ENCODE data around the gene ANK3.
"Not testable (repeated sequence)": the region's sequence is repeated elsewhere in the genome, so short reads cannot be mapped to it uniquely, and the experiment has no call there.

Gene ANK3

DNA sequence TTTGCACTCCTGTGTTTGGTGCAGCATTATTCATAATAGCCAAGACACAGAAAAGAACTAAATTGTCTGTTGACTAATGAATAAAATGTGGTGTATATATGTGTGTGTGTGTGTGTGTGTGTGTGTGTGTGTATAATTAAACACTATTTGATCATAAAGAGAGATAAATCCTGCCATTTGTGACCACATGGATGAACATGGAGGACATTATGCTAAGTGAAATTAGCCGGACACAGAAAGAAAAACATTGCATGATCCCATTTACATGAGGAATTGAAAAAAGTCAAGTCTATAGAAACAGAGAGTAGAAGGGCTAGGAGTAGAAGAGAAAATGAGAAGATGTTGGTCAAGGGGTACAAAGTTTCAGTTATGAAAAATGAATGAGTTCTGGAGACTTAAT lies 85.9 kb downstream of the ANK3 start:
- DNase-seq, result no peak

DNA sequence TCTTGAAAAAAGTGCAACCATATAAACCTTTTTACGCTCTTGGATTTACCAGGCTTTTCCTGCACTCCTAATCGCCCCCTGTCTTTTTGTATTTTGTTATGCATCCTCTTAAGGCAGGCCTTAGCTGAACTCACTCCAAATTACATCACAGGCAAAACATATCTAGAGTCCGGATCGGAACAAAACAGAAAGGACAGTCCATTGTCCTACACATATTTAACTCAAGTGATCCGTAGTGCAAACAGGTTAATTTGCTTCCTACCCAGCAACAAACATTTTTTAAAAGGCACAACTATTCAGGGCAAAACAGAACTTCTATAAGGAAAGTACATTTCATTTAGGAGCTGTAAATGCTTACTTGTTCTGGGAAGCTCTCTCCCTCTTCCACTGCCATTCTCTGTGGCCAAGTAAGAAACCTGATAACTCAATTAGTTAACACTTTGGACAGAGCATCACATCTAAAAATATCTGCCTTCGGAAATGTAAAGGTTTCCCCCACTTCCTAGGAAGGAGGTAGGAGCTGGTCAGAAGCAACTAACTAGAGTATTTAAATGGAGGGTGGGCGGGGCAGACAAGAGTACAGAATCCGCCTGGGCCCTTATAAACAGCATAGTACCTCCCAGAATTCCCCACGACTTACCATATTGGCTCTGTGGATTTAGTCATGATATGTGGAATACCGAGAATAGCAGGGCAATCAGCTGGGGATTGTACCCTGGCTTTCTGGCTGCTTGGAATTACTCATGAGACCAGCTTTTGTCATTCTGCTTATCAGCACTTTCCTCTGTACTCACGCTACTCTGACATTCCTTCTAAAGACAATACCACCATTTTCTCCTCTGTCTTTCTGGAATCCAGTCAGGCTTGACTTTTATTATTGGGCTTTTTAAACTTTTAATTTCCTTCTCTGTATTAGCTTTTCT lies 89.5 kb downstream of the ANK3 start:
- DNase-seq, result no peak

DNA sequence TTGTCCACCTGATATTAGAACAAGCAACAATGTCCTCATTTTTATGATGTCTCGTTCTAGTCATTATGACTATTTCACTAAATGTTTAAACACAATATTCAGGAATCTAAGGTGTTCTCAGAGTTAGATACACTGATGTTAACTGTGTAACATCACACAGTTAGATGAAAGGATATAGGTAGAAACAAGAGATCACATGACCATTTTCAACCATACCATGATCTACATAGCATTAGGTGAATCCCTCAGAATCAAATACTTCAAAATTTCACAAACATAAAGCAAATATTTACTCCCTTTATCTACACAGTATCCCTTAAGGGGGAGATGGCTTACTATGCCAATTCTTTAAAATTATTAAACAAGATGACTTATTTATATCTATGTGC lies 90.3 kb downstream of the ANK3 start:
- DNase-seq, result no peak

DNA sequence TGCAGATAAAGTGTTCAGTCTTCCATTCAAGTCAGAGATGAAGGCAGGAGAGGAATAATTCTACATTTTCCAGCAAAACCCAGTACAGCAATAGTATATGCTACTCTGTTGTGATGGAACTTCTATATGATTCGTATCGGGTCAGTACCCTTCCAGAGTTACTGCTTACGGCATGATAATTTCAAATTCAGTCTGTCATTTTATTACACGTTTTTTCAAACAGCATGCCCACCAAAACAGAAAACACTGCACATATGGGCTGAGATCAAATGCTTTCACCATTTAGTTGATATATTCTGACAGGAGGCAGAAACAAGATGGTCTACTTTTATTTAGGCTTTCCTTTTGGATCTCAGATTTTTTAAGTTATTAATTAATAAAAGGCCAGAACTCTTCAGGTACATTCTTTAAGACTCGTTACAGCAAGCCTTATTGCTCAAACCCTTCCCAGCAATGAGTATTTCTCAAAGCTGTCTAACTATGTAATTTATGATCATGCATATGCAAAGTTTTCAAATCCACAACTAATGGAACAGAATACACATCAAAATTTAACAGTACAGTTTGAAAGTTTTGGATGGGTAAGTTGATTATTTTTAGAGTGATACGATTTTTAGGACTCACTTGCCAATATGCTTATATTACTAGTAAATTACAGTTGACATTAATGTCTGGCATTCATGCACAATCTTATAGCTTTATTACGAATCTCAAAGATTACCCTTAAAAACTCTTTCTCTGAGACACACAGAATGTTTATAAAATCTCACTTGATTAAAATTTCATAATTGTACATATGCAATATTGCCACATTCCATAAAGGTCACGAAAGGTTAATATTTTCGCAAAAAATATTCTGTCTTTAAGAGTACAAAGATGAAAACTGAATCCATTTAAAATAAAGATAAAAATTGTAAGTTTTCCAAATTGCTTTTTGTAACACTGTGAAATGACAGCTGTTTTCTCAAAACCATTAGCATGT lies 91.0 kb downstream of the ANK3 start:
- no peak for DNase-seq

DNA sequence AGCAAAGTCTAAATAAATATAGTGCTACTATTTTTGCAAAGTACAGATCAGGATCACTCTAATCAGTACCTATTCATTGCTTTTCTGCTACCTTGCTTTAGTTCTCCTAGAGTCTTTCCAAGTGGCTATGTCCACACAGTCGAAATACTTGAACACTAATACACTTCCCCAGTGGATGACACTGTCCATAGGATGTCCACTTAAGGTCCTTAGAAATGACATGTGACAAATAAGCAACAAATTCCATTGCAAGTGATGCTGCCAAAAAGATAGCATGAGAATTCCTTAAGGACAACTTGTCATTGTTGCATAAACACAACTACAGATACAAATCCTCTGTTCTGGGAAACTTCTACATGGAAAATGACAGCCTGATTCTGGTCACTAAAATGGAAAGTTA lies 93.6 kb downstream of the ANK3 start:
- no peak for DNase-seq

DNA sequence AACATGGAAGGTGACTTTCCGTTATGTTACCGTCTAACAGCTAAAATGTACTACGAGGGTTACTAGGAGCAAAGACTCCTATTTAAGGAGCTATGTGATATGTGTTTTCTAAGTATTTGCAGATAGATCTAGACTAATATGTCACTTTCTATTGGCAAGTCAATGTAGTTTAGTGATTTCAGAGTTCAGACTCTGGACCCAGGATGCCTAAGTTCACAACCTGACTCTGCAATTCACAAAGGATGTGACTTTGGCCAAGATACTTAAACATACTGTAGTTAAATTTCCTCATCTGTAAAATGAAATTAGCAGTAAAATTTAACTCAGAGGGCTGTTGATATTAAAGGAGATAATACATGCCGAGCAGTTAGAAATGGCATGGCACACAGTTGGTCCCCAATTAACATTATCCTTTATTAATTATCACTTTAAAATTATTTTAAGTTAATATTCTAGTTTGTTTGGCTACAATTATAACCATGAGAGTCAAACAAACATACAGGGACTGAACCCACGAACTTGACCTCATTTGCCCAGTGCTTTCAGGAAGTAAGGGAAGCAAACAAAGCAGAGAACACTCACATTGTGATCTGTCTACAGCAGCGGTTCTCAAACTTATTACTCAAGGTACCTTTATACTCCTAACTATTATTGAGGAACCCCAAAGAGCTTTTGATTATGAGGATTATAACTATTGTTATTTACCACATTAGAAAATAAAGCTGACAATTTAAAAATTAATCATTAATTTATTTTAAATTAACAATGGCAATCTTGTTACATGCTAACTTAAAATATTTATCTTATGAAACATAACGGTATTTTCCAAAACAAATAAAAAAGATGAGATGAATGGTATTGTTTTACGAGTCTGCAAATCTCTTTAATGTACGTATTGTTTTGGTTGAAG lies 94.4 kb downstream of the ANK3 start:
- no peak for DNase-seq

DNA sequence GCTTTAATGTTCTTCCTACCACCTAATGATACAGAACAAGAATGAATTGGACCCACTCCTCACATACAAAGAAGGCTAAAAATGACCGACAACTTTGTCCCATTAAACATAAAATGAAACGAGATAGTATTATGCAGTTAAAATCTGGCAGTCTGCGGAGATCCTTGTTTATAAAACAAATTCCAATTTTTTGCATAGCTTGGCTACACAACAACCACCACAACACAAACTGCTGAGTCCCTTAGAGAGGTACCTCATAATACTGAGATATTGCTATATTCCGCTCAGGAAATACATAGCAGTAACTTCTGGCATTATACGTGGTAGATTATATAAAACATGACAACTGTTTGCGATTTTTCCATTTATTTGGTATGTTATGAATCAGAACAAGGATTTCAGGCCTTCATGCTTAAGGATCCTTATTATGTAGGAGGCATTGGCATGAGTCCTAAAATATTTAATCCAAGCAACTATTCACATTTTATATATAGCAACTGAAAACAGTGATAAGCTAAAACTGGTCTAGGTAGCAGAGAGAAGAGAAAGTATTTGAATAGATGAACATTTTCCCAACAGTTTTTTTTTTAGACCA lies 96.0 kb downstream of the ANK3 start:
- no peak for DNase-seq

DNA sequence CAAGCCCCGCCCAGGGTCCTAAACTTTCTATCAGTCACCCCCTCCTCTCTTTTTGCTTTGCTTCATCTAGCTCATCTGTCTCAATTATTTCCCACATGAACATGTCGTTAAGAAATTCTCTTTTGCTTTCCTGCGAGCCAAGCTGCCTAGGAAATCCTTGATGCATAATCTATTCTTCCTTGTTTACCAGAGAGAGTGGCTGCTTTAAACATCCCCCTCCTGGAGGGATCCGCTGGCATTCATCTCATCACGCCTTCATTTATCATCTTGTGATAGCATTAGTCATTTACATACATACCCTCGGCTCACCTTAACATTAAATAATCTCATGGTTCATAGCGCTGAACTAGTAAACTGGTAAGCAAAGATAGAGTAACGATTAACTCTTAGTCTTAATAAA lies 96.7 kb downstream of the ANK3 start:
- no peak for DNase-seq

DNA sequence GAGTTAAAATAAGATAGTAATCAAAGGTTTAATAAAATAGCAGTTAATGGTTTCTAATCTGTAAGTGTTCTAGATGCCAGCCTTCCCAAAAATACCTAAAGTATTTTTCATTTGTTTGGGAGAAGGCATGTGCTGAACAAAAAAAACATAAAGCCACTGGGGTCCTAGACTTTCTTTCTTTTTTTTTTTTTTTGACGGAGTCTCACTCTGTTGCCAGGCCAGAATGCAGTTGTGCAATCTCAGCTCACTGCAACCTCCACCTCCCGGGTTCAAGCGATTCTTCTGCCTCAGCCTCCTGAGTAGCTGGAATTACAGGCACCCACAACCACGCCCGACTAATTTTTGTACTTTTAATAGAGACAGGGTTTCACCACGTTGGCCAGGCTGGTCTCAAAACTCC lies 97.1 kb downstream of the ANK3 start:
- not testable (repeated sequence) for DNase-seq

DNA sequence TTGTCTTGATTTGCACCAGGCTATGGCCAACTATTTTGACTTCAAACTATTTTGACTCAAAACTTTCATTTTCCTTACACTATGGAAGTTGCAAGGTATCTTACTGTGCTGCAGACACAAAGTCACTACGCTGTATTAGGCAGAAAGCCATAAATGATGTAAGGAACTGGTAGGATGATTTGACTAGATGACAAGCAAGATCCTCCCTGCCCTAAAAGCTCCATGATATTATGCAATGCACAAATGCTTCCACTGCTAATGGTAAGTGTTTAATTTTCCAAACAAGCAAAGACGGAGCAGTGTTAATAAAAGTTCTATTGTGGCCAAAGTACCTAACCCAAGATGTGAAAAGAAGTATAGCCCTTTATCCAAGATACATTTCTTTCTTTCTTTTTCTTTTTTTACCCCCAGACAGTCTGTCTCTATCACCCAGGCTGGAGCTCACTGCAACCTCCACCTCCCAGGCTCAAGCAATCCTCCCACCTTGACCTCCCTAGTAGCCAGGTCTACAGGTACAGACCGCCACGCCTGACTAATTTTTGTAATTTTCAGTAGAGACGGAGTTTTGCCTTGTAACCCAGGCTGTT lies 98.2 kb downstream of the ANK3 start:
- no peak for DNase-seq

DNA sequence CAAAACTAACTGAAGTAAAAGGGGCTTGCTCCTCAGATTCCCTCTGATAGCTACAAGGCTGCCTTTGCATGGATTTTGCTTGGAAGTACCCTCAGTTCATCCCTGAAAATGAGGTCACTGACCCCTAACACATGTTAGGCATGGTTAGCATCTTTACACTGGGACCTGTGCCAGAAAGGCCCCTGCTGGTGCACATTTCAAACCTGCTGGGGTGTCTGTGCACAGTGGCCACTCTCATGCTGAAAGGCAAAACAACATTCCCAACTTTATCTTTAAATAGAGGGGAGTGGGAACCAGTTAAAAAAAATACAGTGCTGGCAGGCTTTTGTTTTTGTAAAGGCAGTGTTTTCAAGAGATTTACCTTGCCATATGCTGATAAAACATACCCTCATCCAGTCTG lies 99.1 kb downstream of the ANK3 start:
- DNase-seq, result no peak

DNA sequence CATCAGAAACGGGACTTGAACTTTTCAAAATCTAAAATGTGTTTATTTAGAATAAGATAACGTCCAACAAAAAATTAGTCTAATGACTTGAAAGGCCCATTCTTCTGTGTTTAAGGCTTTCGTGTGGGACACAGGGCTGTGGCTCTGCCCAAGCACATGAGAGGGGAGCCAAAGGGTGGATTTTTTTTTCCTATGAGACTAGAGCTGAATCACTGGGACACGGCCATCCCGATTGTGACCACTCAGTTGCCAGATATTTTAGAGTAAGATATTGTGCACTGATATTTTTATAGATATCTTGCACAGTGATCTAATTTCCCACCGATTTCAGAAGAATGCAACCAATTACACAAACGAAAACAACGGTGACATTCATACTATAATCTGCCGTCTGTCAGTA lies 99.9 kb downstream of the ANK3 start:
- DNase-seq, result no peak

DNA sequence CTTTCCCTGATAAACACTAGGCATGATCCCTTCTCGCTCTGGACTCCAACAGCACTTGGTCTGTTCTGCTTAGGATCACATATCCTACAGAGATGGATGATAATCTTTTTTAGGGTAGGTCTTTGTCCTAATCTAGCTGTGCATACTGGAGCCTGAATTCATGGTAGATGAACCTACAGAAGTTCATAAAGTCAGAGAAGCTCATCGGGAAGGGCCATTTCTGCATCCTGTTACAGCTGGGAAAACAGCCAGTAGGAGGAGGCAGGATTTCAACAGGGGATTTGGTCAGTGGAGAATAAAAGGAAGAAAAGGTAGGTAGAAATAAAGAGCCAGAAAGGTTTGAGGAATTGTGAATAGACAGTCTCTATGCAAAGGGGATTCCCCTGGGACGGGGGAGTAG lies 101.4 kb downstream of the ANK3 start:
- no peak for DNase-seq

DNA sequence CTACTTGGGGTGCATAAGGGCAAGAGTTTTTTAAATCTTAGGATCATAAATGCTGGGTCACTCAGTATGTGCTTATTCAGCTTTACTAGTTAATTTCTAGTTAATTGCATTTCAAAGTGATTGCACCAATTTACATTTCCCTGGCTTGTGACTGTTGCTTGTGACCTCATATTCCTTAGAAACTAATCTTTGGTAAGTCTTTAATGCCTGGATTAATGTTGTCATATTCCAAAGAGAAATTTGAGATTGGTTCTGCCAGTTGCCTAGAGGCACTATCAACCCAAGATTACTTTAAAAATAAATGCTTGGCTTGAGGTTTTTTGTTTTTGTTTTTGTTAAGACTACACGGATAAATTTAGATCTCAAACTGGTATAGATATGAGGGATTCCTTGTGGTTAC lies 103.1 kb downstream of the ANK3 start:
- DNase-seq, result no peak

DNA sequence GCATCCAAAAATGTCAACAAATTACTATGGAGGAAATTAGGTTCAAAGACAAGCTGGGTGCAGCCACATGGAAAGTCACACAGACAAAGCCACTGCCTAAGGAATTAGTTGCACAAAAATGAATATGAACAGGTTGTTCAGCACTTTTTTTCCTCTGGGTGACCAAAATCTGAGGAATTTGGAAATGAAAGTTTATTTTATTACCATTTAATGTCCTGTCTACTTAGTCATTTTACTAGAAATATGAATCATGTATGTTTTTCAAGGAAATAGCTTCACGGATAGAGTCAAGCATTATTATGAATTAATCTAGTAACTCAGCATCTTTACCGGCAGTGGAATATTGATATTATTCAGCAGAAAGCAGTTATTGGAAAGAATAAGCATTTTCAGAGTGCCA lies 106.3 kb downstream of the ANK3 start:
- DNase-seq, result no peak

DNA sequence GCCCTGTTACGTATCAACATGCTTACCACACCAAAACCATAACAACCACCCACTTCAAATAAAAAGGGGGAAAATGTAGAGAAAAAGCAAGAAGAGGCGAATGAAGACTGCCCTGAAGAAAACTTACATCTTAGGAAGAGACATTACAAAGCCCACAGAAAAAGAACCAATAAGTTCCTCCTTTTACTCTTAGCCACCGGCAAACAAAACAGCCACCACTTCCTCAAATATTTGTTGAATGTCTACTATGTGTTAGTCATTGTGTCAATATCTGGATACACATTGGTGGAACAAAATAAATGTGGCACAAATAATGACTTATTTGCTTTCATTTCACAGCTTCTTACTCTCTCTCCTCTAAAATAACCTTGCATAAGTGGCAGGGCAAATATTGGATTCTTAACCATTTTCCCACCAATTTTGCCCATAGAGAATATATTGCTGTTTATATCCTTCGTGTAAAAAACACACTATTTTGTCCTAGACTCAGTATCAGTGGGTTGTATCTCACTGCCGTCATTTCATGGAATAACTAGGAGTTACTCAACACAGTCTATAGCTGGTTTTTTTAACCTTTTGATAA lies 106.8 kb downstream of the ANK3 start:
- DNase-seq, result no peak

DNA sequence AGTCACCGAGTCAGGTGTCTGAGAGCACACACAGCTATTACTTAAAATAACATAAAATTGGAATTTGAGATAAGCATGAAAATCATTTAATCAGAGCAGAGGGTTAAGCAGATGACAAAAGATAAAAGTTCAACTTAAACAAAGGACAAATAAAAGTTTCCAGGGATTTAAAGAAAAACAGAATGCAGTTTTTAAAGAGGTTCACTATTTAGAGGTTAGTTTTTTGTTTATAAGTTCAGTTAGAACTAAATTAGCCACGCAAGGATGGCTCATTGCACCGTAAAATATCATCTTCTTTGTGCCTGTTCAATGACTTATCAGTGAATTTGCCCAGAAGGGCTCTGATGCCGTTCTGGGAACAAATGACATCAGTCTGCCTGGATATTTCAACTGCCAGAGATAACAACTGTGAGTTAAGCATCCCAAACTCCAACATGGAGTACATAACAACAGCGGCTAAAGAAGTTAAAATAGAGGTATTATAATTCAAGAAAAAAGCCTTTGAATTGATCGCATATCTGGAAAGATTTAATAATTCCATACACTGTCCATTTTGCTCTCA lies 107.8 kb downstream of the ANK3 start:
- no peak for DNase-seq

DNA sequence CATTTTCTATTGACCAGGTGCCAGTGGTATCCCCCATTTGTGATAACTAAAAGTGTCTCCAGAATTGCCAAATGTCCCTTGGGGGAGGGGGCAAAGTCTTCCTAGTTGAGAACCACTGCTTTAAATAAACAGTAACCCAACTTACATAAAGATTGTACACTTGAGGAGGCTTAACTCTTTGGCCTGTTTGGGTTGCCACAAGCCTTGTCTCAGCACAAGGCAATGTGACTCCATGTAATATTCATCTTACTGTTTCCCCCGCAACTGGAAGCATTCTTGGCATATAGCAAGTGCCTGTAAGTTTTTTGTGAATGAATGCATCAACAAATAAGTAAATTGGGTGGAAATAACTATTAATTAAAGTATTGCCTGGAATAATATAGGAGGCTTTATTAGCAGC lies 108.3 kb downstream of the ANK3 start:
- DNase-seq, result no peak

DNA sequence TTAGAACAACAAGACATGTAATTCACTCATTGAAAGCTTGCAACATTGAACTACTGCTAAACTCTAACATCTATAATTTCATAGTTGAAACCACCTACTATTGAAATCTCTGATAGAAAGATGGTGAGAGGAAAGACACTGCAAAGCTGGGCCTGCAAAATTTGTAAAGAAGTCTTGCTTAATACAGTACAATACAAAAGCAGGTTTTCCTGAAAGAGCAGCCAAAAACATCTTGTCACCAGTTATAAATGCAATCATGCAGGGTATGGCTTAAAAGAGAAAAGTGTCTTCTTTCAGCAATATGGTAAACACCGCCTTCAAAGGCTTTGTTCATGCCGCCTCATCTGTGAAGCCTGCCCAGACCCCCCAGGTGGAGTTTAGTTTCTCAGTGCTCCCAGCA lies 109.2 kb downstream of the ANK3 start:
- no peak for DNase-seq

DNA sequence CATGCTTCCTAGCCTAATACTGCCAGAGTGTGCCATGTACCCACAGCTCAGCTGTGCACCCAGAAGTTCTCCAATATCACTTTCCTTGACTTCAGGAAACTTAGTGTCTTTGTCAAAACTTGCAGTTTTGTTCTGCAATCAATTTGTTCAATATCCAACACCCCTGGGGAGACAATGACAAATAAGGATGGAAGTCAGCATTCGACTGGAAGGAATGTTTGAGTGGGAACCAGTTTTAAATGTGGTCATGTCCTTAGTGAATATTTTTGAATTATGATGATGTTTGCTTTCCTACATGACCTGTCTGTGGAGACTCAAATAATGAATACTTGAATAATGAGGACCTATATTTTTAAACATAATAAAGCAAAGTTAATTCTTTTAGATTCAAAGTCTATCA lies 112.0 kb downstream of the ANK3 start:
- no peak for DNase-seq

DNA sequence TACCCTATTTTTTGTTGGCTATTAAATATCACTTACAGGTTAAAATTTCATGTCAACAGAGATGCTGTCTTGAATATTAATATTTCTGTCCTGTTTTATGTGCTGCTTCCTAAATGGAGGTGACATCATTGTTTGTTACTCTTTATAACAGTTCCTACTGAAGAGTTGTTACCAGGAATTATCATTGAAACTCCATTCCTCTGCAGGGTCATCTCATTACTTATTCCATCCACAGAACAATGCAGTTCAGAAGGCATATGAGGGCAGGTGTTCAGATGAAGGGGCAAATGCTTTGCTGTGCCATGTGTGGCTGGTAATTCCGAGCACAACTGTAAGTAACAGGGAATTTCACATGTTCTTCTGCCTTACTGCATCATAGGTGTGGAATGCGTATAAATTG lies 113.4 kb downstream of the ANK3 start:
- no peak for DNase-seq

Measured in central memory CD4-positive, alpha-beta T cell (primary cell).